Chondrocyte (in vitro differentiated cells): ENCODE results near the gene FBXO41. TPM values are rescaled to one million over a fixed set of nuclear protein-coding genes. Genes with fewer than 3 reads are reported as not detected.
A peak's percentile ranks its signal among the peaks of the same experiment; 100 is the strongest.

ENCODE experiments used
- DNase-seq: peaks from one replicate; pipeline ENCODE4 v3.0.0; 2021; ENCODE audit warnings: mixed read lengths, low spot score
- H3K27ac Mint-ChIP-seq: one replicate; pipeline ENCODE4 v1.8.0; 2021; ENCODE audit warnings: mild to moderate bottlenecking, moderate library complexity, mixed read lengths; ENCODE audit not compliant: unreplicated experiment
- H3K27me3 Mint-ChIP-seq: 2 replicates; pipeline ENCODE4 v1.8.0; 2021; ENCODE audit warnings: low read depth, mixed read lengths
- H3K36me3 Mint-ChIP-seq: 2 replicates; pipeline ENCODE4 v1.8.0; 2021; ENCODE audit warnings: low read depth, mixed read lengths
- H3K4me1 Mint-ChIP-seq: 2 replicates; pipeline ENCODE4 v1.8.0; 2021; ENCODE audit warnings: low read depth, mild to moderate bottlenecking, mixed read lengths
- H3K4me3 Mint-ChIP-seq: one replicate; pipeline ENCODE4 v1.8.0; 2021; ENCODE audit warnings: mild to moderate bottlenecking, moderate library complexity, mixed read lengths; ENCODE audit not compliant: unreplicated experiment
- H3K9me3 Mint-ChIP-seq: 2 replicates; pipeline ENCODE4 v1.8.0; 2021; ENCODE audit warnings: low read depth, mixed read lengths
- total RNA-seq: library from RNA; stranded (reverse); gene quantifications from 3 replicates; pipeline ENCODE4 v1.2.1, GENCODE V29; 2021
- TF ChIP-seq, protein P1 (sequence below): fragments of 200-600 bp; sonication (generic); IDR thresholded peaks from 2 replicates; pipeline ENCODE4 v1.5.0; 2021; ENCODE audit warnings: antibody characterized with exemption, mild to moderate bottlenecking, moderate library complexity

The FBXO41 gene
- total RNA-seq, 1 donor from 2014 or later = 4.0 TPM

DNA sequence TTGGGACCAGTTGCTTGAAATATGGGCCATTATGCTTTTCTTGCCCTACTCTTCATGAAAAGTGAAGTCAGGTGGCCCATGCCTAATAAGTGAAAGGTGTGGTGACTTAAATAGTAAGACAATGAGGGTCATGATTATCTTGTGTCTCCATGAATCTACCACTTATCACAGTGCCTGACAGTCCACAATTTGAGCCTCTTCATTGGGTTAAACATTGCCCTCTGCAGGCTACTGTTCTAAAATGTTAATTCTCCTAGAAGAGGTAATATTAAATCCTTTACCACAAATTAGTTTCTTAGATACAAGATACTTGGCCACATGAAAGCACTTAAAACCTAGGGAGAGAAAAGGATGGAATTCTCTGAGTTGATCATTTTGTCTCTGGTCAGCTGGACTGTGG, 5.0 kb upstream of the FBXO41 start:
- Mint-ChIP-seq H3K4me3 (no peak overlapping the region), H3K27me3 (peaks cover 62% of the 10 kb centered on the region), H3K36me3 (no peaks in the 10 kb centered on the region), H3K9me3 (no peaks in the 10 kb centered on the region), H3K27ac (no peak overlapping the region), H3K4me1 (peaks cover 3% of the 10 kb centered on the region)
- no peak for DNase-seq
- TF ChIP-seq, protein P1, sequence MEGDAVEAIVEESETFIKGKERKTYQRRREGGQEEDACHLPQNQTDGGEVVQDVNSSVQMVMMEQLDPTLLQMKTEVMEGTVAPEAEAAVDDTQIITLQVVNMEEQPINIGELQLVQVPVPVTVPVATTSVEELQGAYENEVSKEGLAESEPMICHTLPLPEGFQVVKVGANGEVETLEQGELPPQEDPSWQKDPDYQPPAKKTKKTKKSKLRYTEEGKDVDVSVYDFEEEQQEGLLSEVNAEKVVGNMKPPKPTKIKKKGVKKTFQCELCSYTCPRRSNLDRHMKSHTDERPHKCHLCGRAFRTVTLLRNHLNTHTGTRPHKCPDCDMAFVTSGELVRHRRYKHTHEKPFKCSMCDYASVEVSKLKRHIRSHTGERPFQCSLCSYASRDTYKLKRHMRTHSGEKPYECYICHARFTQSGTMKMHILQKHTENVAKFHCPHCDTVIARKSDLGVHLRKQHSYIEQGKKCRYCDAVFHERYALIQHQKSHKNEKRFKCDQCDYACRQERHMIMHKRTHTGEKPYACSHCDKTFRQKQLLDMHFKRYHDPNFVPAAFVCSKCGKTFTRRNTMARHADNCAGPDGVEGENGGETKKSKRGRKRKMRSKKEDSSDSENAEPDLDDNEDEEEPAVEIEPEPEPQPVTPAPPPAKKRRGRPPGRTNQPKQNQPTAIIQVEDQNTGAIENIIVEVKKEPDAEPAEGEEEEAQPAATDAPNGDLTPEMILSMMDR = no peak

GRCh38 chr2:73286134-73286655, 1.9 kb upstream of the FBXO41 start:
- DNase-seq = no peak
- H3K36me3 Mint-ChIP-seq = no peaks in the 10 kb centered on the region
- peaks cover 4% of the 10 kb centered on the region for H3K4me1 Mint-ChIP-seq
- no peak overlapping the region for H3K27ac Mint-ChIP-seq
- H3K27me3 Mint-ChIP-seq = peaks cover 51% of the 10 kb centered on the region
- no peaks in the 10 kb centered on the region for H3K9me3 Mint-ChIP-seq
- H3K4me3 Mint-ChIP-seq = no peak overlapping the region
- TF ChIP-seq, protein P1 = no peak

- TF ChIP-seq, protein P1 = no peak
- Mint-ChIP-seq H3K27ac (no peak overlapping the region), H3K36me3 (no peaks in the 10 kb centered on the region), H3K9me3 (no peaks in the 10 kb centered on the region), H3K27me3 (peaks cover 42% of the 10 kb centered on the region), H3K4me1 (peaks cover 4% of the 10 kb centered on the region), H3K4me3 (no peak overlapping the region)
- DNase-seq = no peak
Observed at GRCh38 chr2:73285159-73285739, 971 bp upstream of the FBXO41 start.

DNA sequence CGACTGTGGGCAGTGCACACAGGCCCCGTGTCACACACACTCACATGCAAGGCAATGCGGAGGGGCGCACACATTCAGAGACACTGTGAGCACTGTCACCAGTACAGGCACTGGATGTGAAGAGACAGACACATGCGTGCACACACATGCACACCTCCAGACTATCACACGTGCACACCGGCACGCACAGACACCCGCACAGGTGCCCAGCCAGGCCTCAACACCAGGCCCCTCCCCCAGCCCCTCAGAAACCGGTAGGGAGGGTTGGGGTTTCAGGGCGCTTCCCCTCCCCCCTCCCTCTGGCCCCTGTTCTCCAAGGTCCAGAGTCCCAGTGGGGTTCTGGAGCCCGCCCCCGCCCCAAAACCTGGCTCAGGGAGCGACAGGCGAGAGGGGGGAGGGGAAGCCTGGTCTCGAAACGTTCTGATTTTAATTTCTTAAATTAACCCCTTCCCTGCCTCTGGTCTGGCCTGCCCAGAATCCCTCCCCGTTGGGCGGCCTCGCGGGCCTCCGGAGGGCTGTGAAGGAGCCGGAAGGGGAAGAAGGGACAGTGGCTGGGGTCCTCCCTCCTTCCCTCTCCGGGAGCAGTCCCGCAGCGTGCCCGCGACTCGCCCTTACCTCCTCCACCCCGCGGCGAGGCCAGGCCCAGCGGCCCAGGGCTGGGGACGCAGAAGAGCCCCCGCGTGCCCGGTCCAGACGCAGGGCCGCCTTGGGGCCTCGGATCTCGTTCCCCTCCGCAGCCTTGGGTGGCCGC, 558 bp downstream of the FBXO41 start:
- Mint-ChIP-seq H3K27ac (no peak overlapping the region), H3K27me3 (peaks cover 30% of the 10 kb centered on the region), H3K9me3 (no peaks in the 10 kb centered on the region), H3K4me1 (peaks cover 4% of the 10 kb centered on the region), H3K4me3 (peak overlapping the region; percentile 65), H3K36me3 (no peaks in the 10 kb centered on the region)
- TF ChIP-seq, protein P1 = no peak
- DNase-seq = no peak

- Mint-ChIP-seq H3K36me3 (no peaks in the 10 kb centered on the region), H3K27me3 (peaks cover 23% of the 10 kb centered on the region), H3K27ac (no peak overlapping the region), H3K9me3 (no peaks in the 10 kb centered on the region), H3K4me1 (peaks cover 4% of the 10 kb centered on the region), H3K4me3 (peak overlapping the region; percentile 65)
- DNase-seq = no peak
- TF ChIP-seq, protein P1 = no peak
Observed at GRCh38 chr2:73282924-73283544, 1.2 kb downstream of the FBXO41 start.
